Frontal cortex (tissue), 4 donors: ENCODE data around the gene KEL. TPM values are rescaled to one million over a fixed set of nuclear protein-coding genes. Genes with fewer than 3 reads are reported as not detected.
"Not testable (repeated sequence)": the region's sequence is repeated elsewhere in the genome, so short reads cannot be mapped to it uniquely, and the experiment has no call there.

Source experiments
- DNase-seq, 2 donors: peaks; one replicate each; pipeline ENCODE4 v3.0.0; 2012; ENCODE audit warnings: low spot score in 2 of 2
- FAIRE-seq: peaks from 2 replicates; lab custom pipeline; 2012; peaks lifted over from hg19 to GRCh38; lab: Jason Lieb, UNC
- total RNA-seq: library from RNA; depleted of rRNA; stranded (reverse); fragments of >200 nt; gene quantifications from one replicate; pipeline ENCODE4 v1.2.3, GENCODE V29; 2014
- donor health status: control.
- donor health status: control.
- donor health status: control.

KEL gene
- total RNA-seq: 0.82 TPM

GRCh38 chr7:142961973-142962926, at the start of gene KEL:
KEL (minus strand) TSS chr7:142962363; CDS start chr7:142962206, 157 bp downstream.
- FAIRE-seq (no peak), DNase-seq (no peak)

- FAIRE-seq: peak; percentile 30
- peak; percentile 31 to 44 for DNase-seq
Observed at GRCh38 chr7:143008007-143008901, 46.1 kb upstream of the KEL start.

- DNase-seq: no peak
- no peak for FAIRE-seq
Observed at GRCh38 chr7:143005632-143006260, 43.6 kb upstream of the KEL start.

- FAIRE-seq: peak; percentile 49
- peak in 1 of 2 donors; percentile 15 for DNase-seq
Observed at GRCh38 chr7:143003393-143004051, 41.4 kb upstream of the KEL start.

- no peak for FAIRE-seq
- DNase-seq: no peak
Observed at GRCh38 chr7:143002898-143003297, 40.7 kb upstream of the KEL start.

GRCh38 chr7:143002106-143002505, 39.9 kb upstream of the KEL start:
- DNase-seq: no peak
- FAIRE-seq: no peak

- FAIRE-seq: no peak
Observed at GRCh38 chr7:143000648-143001047, 38.5 kb upstream of the KEL start.

GRCh38 chr7:142999793-143000192, 37.6 kb upstream of the KEL start:
- no peak for DNase-seq
- no peak for FAIRE-seq

More at GRCh38 chr7:143000648-143001047, 38.5 kb upstream of the KEL start:
- no peak for DNase-seq

GRCh38 chr7:142998966-142999365, 36.8 kb upstream of the KEL start:
- no peak for FAIRE-seq
- no peak for DNase-seq

GRCh38 chr7:142997456-142997989, 35.4 kb upstream of the KEL start:
- FAIRE-seq (no peak), DNase-seq (no peak)

- FAIRE-seq (no peak), DNase-seq (no peak)
Observed at GRCh38 chr7:142992427-142992826, 30.3 kb upstream of the KEL start.

- FAIRE-seq: no peak
- DNase-seq: no peak
Observed at GRCh38 chr7:142984297-142984696, 22.1 kb upstream of the KEL start.

- DNase-seq (no peak), FAIRE-seq (no peak)
Observed at GRCh38 chr7:142983825-142984224, 21.7 kb upstream of the KEL start.

GRCh38 chr7:142978402-142978801, 16.2 kb upstream of the KEL start:
- not testable (repeated sequence) for FAIRE-seq, DNase-seq

- no peak for DNase-seq
- no peak for FAIRE-seq
Observed at GRCh38 chr7:142974626-142975025, 12.5 kb upstream of the KEL start.

GRCh38 chr7:142969183-142969582, 7.0 kb upstream of the KEL start:
- DNase-seq (no peak), FAIRE-seq (no peak)

GRCh38 chr7:142968229-142968628, 6.1 kb upstream of the KEL start:
- DNase-seq (no peak), FAIRE-seq (no peak)

GRCh38 chr7:142964502-142965246, 2.5 kb upstream of the KEL start:
- FAIRE-seq (no peak), DNase-seq (no peak)

GRCh38 chr7:142963993-142964392, 1.8 kb upstream of the KEL start:
- FAIRE-seq: no peak
- DNase-seq: no peak
